A673 (cell line): ENCODE results near the gene ERGIC1.

Experiments used
- EZH2 ChIP-seq: fragments of 200-600 bp; sonication (generic); IDR thresholded peaks from 2 replicates; pipeline ENCODE4 v1.6.1; 2017; ENCODE audit warnings: borderline replicate concordance, low read depth, mild to moderate bottlenecking, mixed read lengths, antibody characterized with exemption, low read length; ENCODE audit not compliant: poor library complexity, severe bottlenecking
- TF ChIP-seq, protein P1 (sequence below): fragments of 300-800, 200-600 bp; sonication (generic); conservative IDR thresholded peaks from 2 replicates; pipeline ENCODE4 v1.5.1; 2017; ENCODE audit warnings: low read depth, mild to moderate bottlenecking, antibody characterized with exemption, low read length, moderate library complexity, mixed read lengths

DNA sequence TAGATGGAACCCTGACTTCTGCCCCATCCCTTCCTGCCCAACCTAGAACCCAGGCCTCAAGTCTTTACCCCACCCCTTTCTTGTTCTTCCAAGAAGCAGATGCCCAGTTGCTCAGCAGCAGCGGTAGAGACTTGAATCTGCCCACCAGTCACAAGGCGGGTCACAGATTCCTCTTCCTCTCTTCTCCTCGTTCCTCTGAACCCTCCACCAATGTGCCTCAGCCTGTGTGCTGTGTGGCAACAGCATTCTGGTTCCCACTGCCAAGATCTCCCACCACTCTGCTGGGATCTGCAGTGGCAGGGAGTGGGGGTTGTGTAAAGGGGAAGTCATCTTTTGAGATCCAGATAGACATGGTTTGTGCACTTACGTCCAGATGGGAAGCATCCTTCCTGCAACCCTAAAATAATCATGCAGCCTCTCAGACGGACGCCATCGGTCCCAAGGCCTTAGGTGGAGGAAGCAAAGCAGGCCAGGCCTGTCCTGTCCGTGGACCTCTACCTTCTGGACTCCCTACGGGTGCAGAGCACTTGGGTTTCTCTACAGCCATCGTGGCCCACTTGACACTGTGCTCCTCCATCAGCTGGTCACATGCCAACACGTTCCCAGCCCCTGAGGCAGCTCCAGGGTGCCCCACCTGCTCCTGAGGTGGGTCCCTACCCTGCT is 117.5 kb downstream of the ERGIC1 start:
- TF ChIP-seq, protein P1, sequence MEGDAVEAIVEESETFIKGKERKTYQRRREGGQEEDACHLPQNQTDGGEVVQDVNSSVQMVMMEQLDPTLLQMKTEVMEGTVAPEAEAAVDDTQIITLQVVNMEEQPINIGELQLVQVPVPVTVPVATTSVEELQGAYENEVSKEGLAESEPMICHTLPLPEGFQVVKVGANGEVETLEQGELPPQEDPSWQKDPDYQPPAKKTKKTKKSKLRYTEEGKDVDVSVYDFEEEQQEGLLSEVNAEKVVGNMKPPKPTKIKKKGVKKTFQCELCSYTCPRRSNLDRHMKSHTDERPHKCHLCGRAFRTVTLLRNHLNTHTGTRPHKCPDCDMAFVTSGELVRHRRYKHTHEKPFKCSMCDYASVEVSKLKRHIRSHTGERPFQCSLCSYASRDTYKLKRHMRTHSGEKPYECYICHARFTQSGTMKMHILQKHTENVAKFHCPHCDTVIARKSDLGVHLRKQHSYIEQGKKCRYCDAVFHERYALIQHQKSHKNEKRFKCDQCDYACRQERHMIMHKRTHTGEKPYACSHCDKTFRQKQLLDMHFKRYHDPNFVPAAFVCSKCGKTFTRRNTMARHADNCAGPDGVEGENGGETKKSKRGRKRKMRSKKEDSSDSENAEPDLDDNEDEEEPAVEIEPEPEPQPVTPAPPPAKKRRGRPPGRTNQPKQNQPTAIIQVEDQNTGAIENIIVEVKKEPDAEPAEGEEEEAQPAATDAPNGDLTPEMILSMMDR, result no peak
- TF ChIP-seq EZH2, result no peak
